Natural killer cell (primary cell): ENCODE data around the gene HEATR1. TPM values are rescaled to one million over a fixed set of nuclear protein-coding genes. Genes with fewer than 3 reads are reported as not detected.

Source experiments
- ATAC-seq, 3 donors: fragments of 150-1000 bp in 2 of 3; fragments of 200-7000 bp in 1 of 3; cut with Tn5 transposase; 1 replicate in 1 of 3; 2 replicates in 2 of 3; pipeline ENCODE4 v1.10.0; 2021; ENCODE audit warnings: mild to moderate bottlenecking in 2 of 3, moderate library complexity in 2 of 3
- DNase-seq, 2 donors: peaks; one replicate each; pipeline versions ENCODE4 v3.0.0 to v3.0.0-alpha.2; 2013 to 2021; ENCODE audit warnings: mixed read lengths in 1 of 2
- H3K27ac ChIP-seq: one replicate; pipeline ENCODE4 v1.5.1; 2013; ENCODE audit warnings: mild to moderate bottlenecking, low read length
- H3K27me3 ChIP-seq: one replicate; pipeline ENCODE4 v1.6.1; 2013; ENCODE audit warnings: low read length; ENCODE audit not compliant: control insufficient read depth, insufficient read depth
- H3K36me3 ChIP-seq: one replicate; pipeline ENCODE4 v1.6.1; 2013; ENCODE audit warnings: low read length; ENCODE audit not compliant: control insufficient read depth, insufficient read depth
- H3K4me1 ChIP-seq: one replicate; pipeline ENCODE4 v1.6.1; 2013; ENCODE audit warnings: low read length; ENCODE audit not compliant: control insufficient read depth, insufficient read depth
- H3K4me3 ChIP-seq: one replicate; pipeline ENCODE4 v1.5.1; 2013; ENCODE audit warnings: low read length
- H3K9me3 ChIP-seq: one replicate; pipeline ENCODE4 v1.6.1; 2013; ENCODE audit warnings: low read length; ENCODE audit not compliant: control insufficient read depth, insufficient read depth
- H3K27ac Mint-ChIP-seq, 2 donors: one replicate each; pipeline ENCODE4 v1.8.0; 2022; ENCODE audit warnings: mild to moderate bottlenecking in 2 of 2, mixed read lengths in 2 of 2, moderate library complexity in 1 of 2
- H3K27me3 Mint-ChIP-seq, 2 donors: one replicate each; pipeline ENCODE4 v1.8.0; 2022; ENCODE audit warnings: low read depth in 2 of 2, mixed read lengths in 2 of 2
- H3K36me3 Mint-ChIP-seq: one replicate; pipeline ENCODE4 v1.8.0; 2022; ENCODE audit warnings: mixed read lengths
- H3K4me1 Mint-ChIP-seq, 2 donors: one replicate each; pipeline ENCODE4 v1.8.0; 2022; ENCODE audit warnings: mixed read lengths in 2 of 2
- H3K4me3 Mint-ChIP-seq: one replicate; pipeline ENCODE4 v1.8.0; 2022; ENCODE audit warnings: mild to moderate bottlenecking, moderate library complexity, mixed read lengths
- H3K9me3 Mint-ChIP-seq, 2 donors: one replicate each; pipeline ENCODE4 v1.8.0; 2022; ENCODE audit warnings: mixed read lengths in 2 of 2
- WGBS: methylation state at CpG from one replicate; pipeline ENCODE4 v1.1.7; 2013; ENCODE audit warnings: missing lambda C conversion rate; ENCODE audit not compliant: insufficient coverage; 5-methylcytosine and 5-hydroxymethylcytosine counted together
- intact Hi-C: fragments of 100-400 bp; cut with micrococcal nuclease; formaldehyde crosslinking; loops from one replicate; pipeline ENCODE4 v1.14.2; 2022
- total RNA-seq, 4 donors: library from RNA; stranded (reverse); fragments of 120-200 nt in 1 of 4; gene quantifications; one replicate each; pipeline versions ENCODE4 v1.2.3 to v1.2.4, GENCODE V29; 2013 to 2022
- TF ChIP-seq, protein P1 (sequence below): fragments of 200-600 bp; IDR thresholded peaks from one replicate; pipeline ENCODE4 v1.8.0; 2022; ENCODE audit warnings: antibody characterized with exemption

HEATR1 gene
- total RNA-seq, 3 donors from 2014 or later (not counting 1 experiment from before 2014, with no cell fraction given) = 29.0 to 43.0 (median 35.3) TPM

DNA sequence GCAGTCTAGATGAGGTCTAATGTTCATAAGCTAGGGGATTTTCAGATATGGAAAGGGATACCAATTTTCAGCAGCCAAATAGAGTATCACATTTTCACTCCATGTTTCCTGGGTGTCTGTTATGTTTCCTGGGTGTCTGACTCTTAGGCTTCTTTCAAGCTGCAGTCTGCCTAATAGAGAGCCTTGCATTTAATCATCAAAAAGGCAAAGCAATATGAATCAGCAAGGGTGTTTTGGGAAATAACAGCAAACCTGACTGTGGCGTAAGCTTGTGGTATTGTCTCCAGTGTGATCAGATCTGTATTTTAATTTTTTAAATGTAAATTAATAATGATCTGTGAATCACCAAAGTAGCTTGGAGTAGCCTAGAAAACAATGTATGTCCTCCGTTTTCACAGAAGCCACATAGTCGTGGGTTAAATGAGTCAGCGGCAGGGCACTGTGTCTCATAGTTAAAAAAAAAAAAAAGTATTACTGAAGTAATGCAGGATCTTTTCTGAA, 70.1 kb downstream of the HEATR1 start:
- no peaks in the 10 kb centered on the region for H3K27me3 ChIP-seq
- ATAC-seq = no peak
- no peaks in the 10 kb centered on the region for H3K9me3 Mint-ChIP-seq
- H3K9me3 ChIP-seq = no peaks in the 10 kb centered on the region
- no peaks in the 10 kb centered on the region for H3K4me1 ChIP-seq
- WGBS = 63% methylated on average over 4 of the region's 4 CpGs
- no peak overlapping the region for H3K4me3 ChIP-seq
- DNase-seq = peak in 1 of 2 donors; percentile 34
- H3K36me3 ChIP-seq = peaks cover 27% of the 10 kb centered on the region
- TF ChIP-seq, protein P1, sequence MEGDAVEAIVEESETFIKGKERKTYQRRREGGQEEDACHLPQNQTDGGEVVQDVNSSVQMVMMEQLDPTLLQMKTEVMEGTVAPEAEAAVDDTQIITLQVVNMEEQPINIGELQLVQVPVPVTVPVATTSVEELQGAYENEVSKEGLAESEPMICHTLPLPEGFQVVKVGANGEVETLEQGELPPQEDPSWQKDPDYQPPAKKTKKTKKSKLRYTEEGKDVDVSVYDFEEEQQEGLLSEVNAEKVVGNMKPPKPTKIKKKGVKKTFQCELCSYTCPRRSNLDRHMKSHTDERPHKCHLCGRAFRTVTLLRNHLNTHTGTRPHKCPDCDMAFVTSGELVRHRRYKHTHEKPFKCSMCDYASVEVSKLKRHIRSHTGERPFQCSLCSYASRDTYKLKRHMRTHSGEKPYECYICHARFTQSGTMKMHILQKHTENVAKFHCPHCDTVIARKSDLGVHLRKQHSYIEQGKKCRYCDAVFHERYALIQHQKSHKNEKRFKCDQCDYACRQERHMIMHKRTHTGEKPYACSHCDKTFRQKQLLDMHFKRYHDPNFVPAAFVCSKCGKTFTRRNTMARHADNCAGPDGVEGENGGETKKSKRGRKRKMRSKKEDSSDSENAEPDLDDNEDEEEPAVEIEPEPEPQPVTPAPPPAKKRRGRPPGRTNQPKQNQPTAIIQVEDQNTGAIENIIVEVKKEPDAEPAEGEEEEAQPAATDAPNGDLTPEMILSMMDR = no peak
- no peak overlapping the region for H3K4me3 Mint-ChIP-seq
- H3K27ac Mint-ChIP-seq = peak overlapping the region in 1 of 2 donors; percentile 30
- peaks cover 27 to 32% of the 10 kb centered on the region in 2 donors for H3K4me1 Mint-ChIP-seq
- no peaks in the 10 kb centered on the region for H3K27me3 Mint-ChIP-seq
- peaks cover 7% of the 10 kb centered on the region for H3K36me3 Mint-ChIP-seq
- no peak overlapping the region for H3K27ac ChIP-seq
- intact Hi-C loops = no loop called here

DNA sequence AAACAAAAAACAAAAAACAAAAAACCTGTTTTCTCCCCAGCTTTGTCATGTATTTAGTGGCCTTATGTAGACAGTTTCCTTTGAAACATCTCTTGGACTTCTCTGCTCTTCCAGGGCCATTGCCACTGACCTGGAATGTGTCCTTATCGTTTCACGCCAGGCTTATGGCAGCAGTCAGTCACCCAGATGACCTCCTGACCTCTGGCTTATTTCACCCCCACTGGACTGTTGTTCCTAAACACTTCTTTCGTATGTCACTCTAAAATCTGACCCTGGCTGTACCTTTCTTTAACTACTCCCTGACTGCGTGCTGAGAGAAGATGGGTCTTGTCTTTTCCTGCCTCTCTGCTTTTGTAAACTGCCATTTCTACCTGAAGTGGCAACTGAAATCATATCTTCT, 71.5 kb downstream of the HEATR1 start:
- Mint-ChIP-seq H3K4me1 (peaks cover 27 to 32% of the 10 kb centered on the region in 2 donors), H3K27me3 (no peaks in the 10 kb centered on the region), H3K36me3 (peaks cover 7% of the 10 kb centered on the region), H3K9me3 (no peaks in the 10 kb centered on the region), H3K27ac (no peak overlapping the region), H3K4me3 (no peak overlapping the region)
- H3K9me3 ChIP-seq = no peaks in the 10 kb centered on the region
- no peaks in the 10 kb centered on the region for H3K27me3 ChIP-seq
- no peak overlapping the region for H3K27ac ChIP-seq
- no peaks in the 10 kb centered on the region for H3K4me1 ChIP-seq
- no peak for DNase-seq
- 98% methylated on average over 4 of the region's 4 CpGs for WGBS
- H3K4me3 ChIP-seq = no peak overlapping the region
- H3K36me3 ChIP-seq = peaks cover 16% of the 10 kb centered on the region
- TF ChIP-seq, protein P1 = no peak
- intact Hi-C loops = no loop called here
- no peak for ATAC-seq

DNA sequence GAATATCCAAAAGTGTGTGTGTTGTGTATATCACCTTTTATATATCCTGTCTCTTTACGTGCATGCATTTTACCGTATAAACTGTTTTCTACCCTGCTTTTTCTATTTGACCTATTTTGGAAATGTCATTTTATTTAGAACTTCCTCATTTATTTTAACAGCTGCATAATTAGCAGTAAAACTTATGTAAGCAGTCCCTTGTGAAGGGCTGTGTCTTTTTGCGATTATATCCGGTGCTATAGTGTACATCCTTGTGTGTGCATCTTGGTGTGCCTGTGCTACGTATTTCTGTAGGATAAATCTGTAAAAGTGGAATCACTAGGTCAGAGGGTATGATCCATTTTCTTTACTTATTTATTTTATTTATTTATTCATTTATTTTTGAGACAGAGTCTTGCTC, 73.4 kb downstream of the HEATR1 start:
- no peaks in the 10 kb centered on the region for H3K4me1 ChIP-seq
- Mint-ChIP-seq H3K27ac (peak overlapping the region in 1 of 2 donors; percentile 18), H3K36me3 (peaks cover 14% of the 10 kb centered on the region), H3K27me3 (no peaks in the 10 kb centered on the region), H3K9me3 (no peaks in the 10 kb centered on the region), H3K4me1 (peaks cover 24 to 28% of the 10 kb centered on the region in 2 donors), H3K4me3 (no peak overlapping the region)
- H3K4me3 ChIP-seq = no peak overlapping the region
- ATAC-seq (no peak), DNase-seq (no peak)
- intact Hi-C loops = no loop called here
- WGBS = 33% methylated on average over 3 of the region's 5 CpGs
- TF ChIP-seq, protein P1 = no peak
- H3K9me3 ChIP-seq = no peaks in the 10 kb centered on the region
- no peak overlapping the region for H3K27ac ChIP-seq
- H3K36me3 ChIP-seq = peaks cover 25% of the 10 kb centered on the region
- no peaks in the 10 kb centered on the region for H3K27me3 ChIP-seq

DNA sequence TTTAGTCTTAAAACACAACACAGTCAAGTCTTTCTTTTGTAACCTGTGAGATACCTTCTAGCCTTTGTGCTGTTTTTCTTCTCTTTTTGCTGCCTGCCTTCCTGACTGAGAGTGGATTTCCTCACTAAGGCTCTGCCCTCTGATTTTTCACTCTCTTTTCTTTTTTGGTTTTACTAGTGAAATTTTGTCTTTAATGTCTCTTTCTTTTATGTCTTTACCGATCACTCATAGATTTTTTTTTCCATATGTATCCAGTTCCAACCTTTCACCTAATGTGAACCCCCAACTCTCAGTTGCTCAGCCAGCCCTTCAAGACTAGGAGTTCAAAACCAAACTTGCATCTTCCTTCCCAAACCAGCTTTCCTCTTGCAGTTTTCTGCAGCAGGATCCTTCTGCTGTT, 74.0 kb downstream of the HEATR1 start:
- intact Hi-C loops = no loop called here
- peaks cover 21 to 24% of the 10 kb centered on the region in 2 donors for H3K4me1 Mint-ChIP-seq
- DNase-seq (no peak), ATAC-seq (no peak)
- WGBS = 100% methylated on average over 1 of the region's 1 CpG
- Histone ChIP-seq H3K4me3 (no peak overlapping the region), H3K27ac (no peak overlapping the region), H3K27me3 (no peaks in the 10 kb centered on the region), H3K36me3 (peaks cover 27% of the 10 kb centered on the region), H3K9me3 (no peaks in the 10 kb centered on the region), H3K4me1 (peaks cover 3% of the 10 kb centered on the region)
- H3K36me3 Mint-ChIP-seq = peaks cover 14% of the 10 kb centered on the region
- H3K9me3 Mint-ChIP-seq = no peaks in the 10 kb centered on the region
- TF ChIP-seq, protein P1 = no peak
- H3K4me3 Mint-ChIP-seq = no peak overlapping the region
- H3K27me3 Mint-ChIP-seq = no peaks in the 10 kb centered on the region
- peak overlapping the region; percentile 2 to 18 for H3K27ac Mint-ChIP-seq
